Stimulated activated CD8-positive, alpha-beta memory T cell treated with anti-CD3 and anti-CD28 coated beads, Interleukin-15, amount 100 ng/mL, for 48 hours (primary cell): ENCODE measurements around the gene PTAFR.

Source experiments
- DNase-seq, 2 donors: peaks; one replicate each; pipeline ENCODE4 v3.0.0-alpha.2; 2020; ENCODE audit warnings: low read depth in 2 of 2

The PTAFR gene

DNA sequence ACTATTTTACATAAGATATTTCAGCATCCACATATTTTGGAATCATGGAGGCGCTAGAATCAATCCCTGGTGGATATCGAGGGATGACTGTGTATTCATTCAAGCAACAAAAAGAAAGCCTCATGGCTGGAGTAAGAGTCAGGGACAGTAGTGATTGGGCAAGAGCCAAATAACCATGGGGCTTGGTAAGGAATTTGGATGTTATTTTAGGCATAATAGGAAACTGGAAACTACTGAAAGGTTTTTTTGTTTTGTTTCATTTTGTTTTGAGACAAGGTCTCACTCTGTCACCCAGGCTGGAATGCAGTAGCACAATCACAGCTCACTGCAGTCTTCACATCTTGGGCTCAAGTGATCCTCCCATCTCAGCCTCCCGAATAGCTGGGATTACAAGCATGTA, 54.3 kb downstream of the PTAFR start:
- no peak for DNase-seq

- DNase-seq, result no peak
Observed at GRCh38 chr1:28119556-28119955, 56.9 kb downstream of the PTAFR start.

DNA sequence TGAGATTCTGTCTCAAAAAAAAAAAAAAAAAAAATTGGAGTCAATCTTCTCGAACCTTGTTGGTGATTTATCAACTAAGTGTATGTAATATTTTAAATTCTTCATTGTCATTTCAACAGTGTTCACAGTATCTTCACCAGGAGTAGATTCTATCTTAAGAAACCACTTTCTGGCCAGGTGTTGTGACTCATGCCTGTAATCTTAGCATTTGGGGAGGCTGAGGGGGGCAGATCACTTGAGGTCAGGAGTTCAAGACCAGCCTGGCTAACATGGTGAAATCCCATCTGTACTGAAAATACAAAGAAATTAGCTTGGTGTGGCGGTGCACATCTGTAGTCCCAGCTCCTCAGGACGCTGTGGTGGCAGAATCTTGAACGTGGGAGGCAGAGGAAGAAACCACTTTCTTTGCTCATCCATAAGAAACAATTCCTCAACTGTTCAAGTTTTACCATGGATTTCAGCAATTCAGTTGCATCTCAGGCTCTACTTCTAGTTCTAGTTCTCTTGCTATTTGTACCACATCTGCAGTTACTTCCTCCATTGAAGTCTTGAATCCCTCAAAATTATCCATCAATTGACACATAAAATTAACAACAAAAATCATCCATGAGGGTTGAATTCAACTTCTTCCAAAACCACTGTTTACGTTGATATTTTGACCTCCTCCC, 57.7 kb downstream of the PTAFR start:
- DNase-seq, result no peak

DNA sequence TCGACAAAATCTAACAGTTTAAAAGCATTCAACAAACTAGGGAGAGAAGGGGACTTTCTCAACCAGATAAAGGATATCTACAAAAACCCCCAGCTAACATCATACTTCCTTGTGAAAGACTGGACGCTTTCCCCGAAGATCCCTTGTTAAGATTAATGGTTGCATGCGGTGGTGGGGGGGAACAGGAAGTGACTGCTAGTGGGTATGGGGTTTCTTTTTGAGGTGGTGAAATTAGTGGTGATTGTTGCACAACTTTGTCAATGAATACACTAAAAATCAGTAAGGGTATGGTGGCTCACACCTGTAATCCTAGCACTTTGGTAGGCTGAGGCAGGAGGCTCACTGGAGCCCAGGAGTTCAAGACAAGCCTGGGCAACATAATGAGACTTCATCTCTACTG, 61.2 kb downstream of the PTAFR start:
- peak; percentile 34 to 43 for DNase-seq

DNA sequence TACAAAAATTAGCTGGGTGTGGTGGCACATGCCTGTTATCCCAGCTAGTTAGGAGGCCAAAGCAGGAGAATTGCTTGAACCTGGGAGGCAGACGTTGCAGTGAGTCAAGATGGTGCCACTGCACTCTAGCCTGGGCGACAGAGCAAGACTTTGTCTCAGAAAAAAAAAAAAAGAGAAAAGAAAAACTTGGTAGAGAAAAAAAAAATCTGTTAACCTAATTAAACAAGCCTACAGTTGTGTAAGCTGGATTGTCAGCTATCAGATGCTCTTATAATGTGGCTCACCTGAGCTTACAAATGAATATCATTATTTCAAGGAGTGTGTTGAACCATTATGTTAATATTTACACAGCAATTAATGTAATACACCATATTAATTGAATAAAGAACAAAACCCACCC, 61.6 kb downstream of the PTAFR start:
- no peak for DNase-seq

- DNase-seq, result no peak
Observed at GRCh38 chr1:28113242-28113572, 63.3 kb downstream of the PTAFR start.

GRCh38 chr1:28112388-28113241, 63.9 kb downstream of the PTAFR start:
- DNase-seq, result no peak

GRCh38 chr1:28111157-28111556, 65.3 kb downstream of the PTAFR start:
- no peak for DNase-seq

GRCh38 chr1:28110555-28110954, 65.9 kb downstream of the PTAFR start:
- DNase-seq, result no peak

GRCh38 chr1:28109639-28110038, 66.9 kb downstream of the PTAFR start:
- DNase-seq, result no peak

DNA sequence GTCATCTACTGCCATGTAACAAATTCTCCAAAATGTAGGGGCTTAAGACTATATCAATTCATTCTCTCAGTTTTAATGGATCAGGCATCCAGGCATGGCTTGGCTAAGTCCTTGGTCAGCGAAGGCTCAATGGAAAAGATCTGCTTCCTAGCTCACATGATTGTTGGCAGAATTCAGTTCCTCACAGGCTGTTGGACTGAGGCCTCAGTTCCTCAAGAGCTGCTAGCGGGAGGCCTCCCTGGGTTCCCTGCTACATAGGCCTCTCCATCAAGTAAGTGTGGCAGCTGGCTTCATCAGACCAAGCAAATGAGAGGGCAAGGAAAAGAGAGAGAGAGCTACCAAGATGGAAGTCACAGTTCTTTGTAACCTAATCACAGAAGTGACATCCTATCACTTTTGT, 68.5 kb downstream of the PTAFR start:
- DNase-seq, result no peak

DNA sequence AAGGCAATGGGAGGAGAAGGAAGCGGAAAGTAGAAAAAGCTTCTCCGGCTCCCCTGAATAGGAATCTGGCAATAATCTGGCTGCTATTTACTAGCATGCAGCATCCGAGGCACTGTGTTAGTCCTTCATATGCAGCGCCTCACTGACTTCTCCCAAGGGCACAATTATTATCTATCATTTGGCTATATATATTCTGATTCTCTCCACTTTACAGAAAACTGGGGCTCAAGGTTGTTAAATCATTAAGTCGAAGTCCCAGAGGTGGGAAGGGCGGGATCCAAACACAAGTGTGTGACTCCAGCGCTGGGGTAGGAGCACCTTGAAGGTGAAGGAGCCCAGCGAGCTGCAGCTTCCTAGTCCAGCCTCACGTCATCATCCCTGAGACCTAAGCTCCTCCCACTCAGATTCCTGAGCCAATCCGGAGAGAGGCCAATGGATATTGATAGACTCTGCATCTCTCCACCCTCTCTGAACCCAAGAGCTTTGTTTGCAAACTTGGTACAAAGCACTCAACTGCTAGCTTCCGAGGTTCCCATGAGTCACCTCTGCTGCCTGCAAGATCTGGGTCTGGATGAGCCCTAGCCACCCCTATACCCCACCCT, 71.5 kb downstream of the PTAFR start:
- DNase-seq, result no peak

GRCh38 chr1:28102189-28102588, 74.3 kb downstream of the PTAFR start:
- no peak for DNase-seq

- no peak for DNase-seq
Observed at GRCh38 chr1:28099050-28099769, 77.3 kb downstream of the PTAFR start.
